GM12878 (cell line): ENCODE data around the gene PERCC1. TPM values are rescaled to one million over a fixed set of nuclear protein-coding genes. Genes with fewer than 3 reads are reported as not detected.

ENCODE experiments used
- ATAC-seq: fragments of 200-7000 bp; cut with Tn5 transposase; 3 replicates; pipeline ENCODE4 v1.9.1; 2020; ENCODE audit warnings: mild to moderate bottlenecking, moderate library complexity
- BruUV-seq: library from RNA; stranded (reverse); fragments of 400-500 nt; replicated peaks from 2 replicates; lab custom pipeline; 2021; lab: Mats Ljungman, UMichigan
- CTCF ChIA-PET: fragments of 300-600 bp; sonication (Branson Sonifier 250); formaldehyde crosslinking; extraction: SDS; loops from one replicate; lab custom pipeline; 2021; ENCODE audit warnings: inconsistent platforms; lab: Yijun Ruan, JAX
- POLR2A ChIA-PET: fragments of 350-600 bp; formaldehyde crosslinking; extraction: SDS; loops from one replicate; lab custom pipeline; 2021; ENCODE audit warnings: inconsistent platforms; lab: Charles Lee
- RAD21 ChIA-PET: fragments of 300-600 bp; sonication (Branson Sonifier 250); formaldehyde crosslinking; loops from one replicate; lab custom pipeline; 2023; ENCODE audit warnings: antibody characterized with exemption; ENCODE audit not compliant: unreplicated experiment; lab: Charles Lee
- SMC1A ChIA-PET: fragments of 300-600 bp; sonication (Branson Sonifier 250); formaldehyde crosslinking; loops from one replicate; lab custom pipeline; 2023; ENCODE audit not compliant: unreplicated experiment, uncharacterized antibody; lab: Charles Lee
- DNase-seq: peaks from one replicate; pipeline ENCODE4 v3.0.0-alpha.2; 2011; ENCODE audit warnings: low read depth, low spot score
- FAIRE-seq: peaks from 3 replicates; lab custom pipeline; 2011; peaks lifted over from hg19 to GRCh38; lab: Jason Lieb, UNC
- H2AFZ ChIP-seq: 2 replicates; pipeline ENCODE4 v1.6.0; 2011; ENCODE audit warnings: low read depth, low read length, control low read depth; ENCODE audit not compliant: control insufficient read depth
- H3K27ac ChIP-seq: 2 replicates; pipeline ENCODE4 v1.5.1; 2011; ENCODE audit warnings: control low read depth; ENCODE audit not compliant: control insufficient read depth, insufficient read depth
- H3K27me3 ChIP-seq, 2 experiments: replicated peaks in 1 of 2; 2 replicates each; pipeline versions ENCODE4 v1.6.0 to v1.6.1; 2011; ENCODE audit warnings: low read length in 1 of 2; ENCODE audit not compliant: control insufficient read depth in 2 of 2, insufficient read depth in 2 of 2
- H3K36me3 ChIP-seq, 2 experiments: 2 replicates each; pipeline ENCODE4 v1.5.1; 2011; ENCODE audit warnings: low read length in 1 of 2; ENCODE audit not compliant: control insufficient read depth in 2 of 2, insufficient read depth in 2 of 2
- H3K4me1 ChIP-seq: 2 replicates; pipeline ENCODE4 v1.6.1; 2011; ENCODE audit warnings: mild to moderate bottlenecking, low read length, moderate library complexity, mixed read lengths; ENCODE audit not compliant: control insufficient read depth, insufficient read depth
- H3K4me2 ChIP-seq: 2 replicates; pipeline ENCODE4 v1.6.0; 2011; ENCODE audit warnings: control low read depth; ENCODE audit not compliant: control insufficient read depth, insufficient read depth
- H3K4me3 ChIP-seq: fragments of 200-600 bp; sonication (generic); 2 replicates; pipeline ENCODE4 v1.5.1; 2016
- H3K79me2 ChIP-seq: 2 replicates; pipeline ENCODE4 v1.6.0; 2011; ENCODE audit warnings: low read length; ENCODE audit not compliant: control insufficient read depth, insufficient read depth
- H3K9ac ChIP-seq: 2 replicates; pipeline ENCODE4 v1.8.0; 2011; ENCODE audit warnings: low read length, control low read depth, mixed read lengths; ENCODE audit not compliant: control insufficient read depth, insufficient read depth
- H3K9me3 ChIP-seq: replicated peaks from 3 replicates; pipeline ENCODE4 v1.5.1; 2011; ENCODE audit warnings: mild to moderate bottlenecking, low read length; ENCODE audit not compliant: control insufficient read depth, insufficient read depth
- H4K20me1 ChIP-seq: 2 replicates; pipeline ENCODE4 v1.6.0; 2011; ENCODE audit not compliant: control insufficient read depth, insufficient read depth
- POLR2A ChIP-seq: IDR thresholded peaks from 2 replicates; pipeline ENCODE4 v1.6.1; 2011; ENCODE audit warnings: low read depth, mild to moderate bottlenecking, low read length
- RAD51 ChIP-seq: fragments of 450-650 bp; IDR thresholded peaks from 2 replicates; pipeline ENCODE4 v1.6.1; 2016; ENCODE audit warnings: moderate library complexity, mild to moderate bottlenecking, inconsistent platforms
- WGBS: methylation state at CpG from one replicate; pipeline ENCODE4 v1.1.6; 2016; ENCODE audit warnings: low lambda C conversion rate; ENCODE audit not compliant: insufficient replicate concordance, insufficient coverage; ENCODE audit errors: missing lambda C conversion rate; 5-methylcytosine and 5-hydroxymethylcytosine counted together
- in situ Hi-C: fragments of 300-500 bp; cut with MboI; formaldehyde crosslinking; loops from 9 replicates; pipeline ENCODE4 v1.14.3; 2018; ENCODE audit warnings: mixed read lengths
- intact Hi-C: fragments of 100-400 bp; cut with micrococcal nuclease; formaldehyde crosslinking; loops from one replicate; pipeline ENCODE4 v1.14.2; 2022; ENCODE audit not compliant: unreplicated experiment
- polyA plus RNA-seq, 11 experiments: library from polyadenylated mRNA; depleted of rRNA in 4 of 11; unstranded in 6 of 11; stranded (reverse) in 5 of 11; fragments of >200 nt; fragmentation: Nextera tagmentation in 4 of 11; fragmentation: Illumina TruSeq in 1 of 11; extraction: Ambion mirVana in 4 of 11; extraction: Trizol in 1 of 11; gene quantifications; 1 replicate in 1 of 11; 2 replicates in 10 of 11; pipeline versions ENCODE4 v1.2.1 to v1.2.3, GENCODE V29; 2011 to 2016; ENCODE audit warnings: inconsistent platforms in 2 of 11, missing spikeins in 2 of 11, low read depth in 1 of 11
- total RNA-seq, 4 experiments: library from RNA; depleted of rRNA in 3 of 4; stranded (reverse); fragments of >200 nt in 3 of 4; fragmentation: Illumina TruSeq in 1 of 4; extraction: Trizol in 1 of 4; gene quantifications; 2 replicates each; pipeline versions ENCODE4 v1.2.1 to v1.2.3, GENCODE V29; 2013 to 2021
- TF ChIP-seq, protein P1 (sequence below): fragments of 450-650 bp; IDR thresholded peaks from 2 replicates; pipeline ENCODE4 v1.6.1; 2017; ENCODE audit warnings: mild to moderate bottlenecking, low read depth, inconsistent platforms; ENCODE audit not compliant: poor library complexity, severe bottlenecking

Gene PERCC1
- total and polyA plus RNA-seq, 10 of the 15 experiments (the other 5 are each of a cell fraction or from before 2014, with no cell fraction given), result not detected

DNA sequence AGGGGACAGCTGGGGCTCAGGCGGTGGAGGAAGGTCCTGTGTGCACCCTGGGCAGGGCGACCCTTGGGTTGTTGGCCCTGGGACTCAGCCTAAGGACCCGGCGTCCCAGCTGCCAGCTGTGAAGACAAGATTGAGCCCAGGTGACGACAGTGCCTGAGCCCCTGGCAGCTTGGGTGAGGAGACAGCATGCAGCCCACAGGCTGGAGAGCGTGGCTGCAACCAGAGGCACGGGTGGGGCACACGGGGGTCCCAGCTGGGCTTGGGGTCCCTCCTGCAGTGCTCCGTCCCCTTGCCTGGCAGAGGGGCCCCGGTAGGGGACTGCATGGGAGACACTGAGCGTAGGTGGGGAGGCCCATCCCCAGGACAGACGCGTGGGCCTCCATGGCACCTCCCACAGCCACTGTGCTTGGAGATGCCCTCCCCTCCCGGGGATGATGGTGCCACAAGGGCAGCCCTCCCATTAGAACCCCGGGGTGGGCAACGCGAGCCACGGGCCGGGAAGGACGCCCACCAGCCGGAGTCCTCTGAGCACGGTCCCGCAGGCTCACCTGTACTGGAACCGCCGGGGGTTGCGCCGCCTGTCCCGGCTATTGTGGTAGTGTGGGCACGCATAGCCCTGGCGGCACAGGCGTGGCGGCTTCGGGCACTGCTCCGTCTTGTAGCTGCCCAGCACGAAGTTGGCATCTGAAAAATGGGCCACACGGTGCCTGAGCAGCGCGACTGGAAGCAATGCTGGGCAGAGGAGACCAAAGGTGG is 31.9 kb upstream of the PERCC1 start:
- ChIA-PET RAD21 (no interaction called here), POLR2A (no interaction called here), CTCF (no interaction called here), SMC1A (no interaction called here)
- no peak overlapping the region for H3K4me2 ChIP-seq
- intact Hi-C loops, result no loop called here
- no TSS peak for BruUV-seq
- in situ Hi-C loops, result no loop called here
- no peaks in the 10 kb centered on the region for H3K9me3 ChIP-seq
- DNase-seq (no peak), FAIRE-seq (no peak), ATAC-seq (no peak)
- H3K4me3 ChIP-seq, result no peak overlapping the region
- H2AFZ ChIP-seq, result no peak overlapping the region
- H3K27me3 ChIP-seq, result no peaks in the 10 kb centered on the region
- no peak overlapping the region for H3K9ac ChIP-seq
- 94% methylated on average over 38 of the region's 38 CpGs for WGBS
- no peak overlapping the region for H3K27ac ChIP-seq
- no peaks in the 10 kb centered on the region; a peak in 2 of 4 replicates for H3K36me3 ChIP-seq
- no peaks in the 10 kb centered on the region for H4K20me1 ChIP-seq
- TF ChIP-seq, protein P1, sequence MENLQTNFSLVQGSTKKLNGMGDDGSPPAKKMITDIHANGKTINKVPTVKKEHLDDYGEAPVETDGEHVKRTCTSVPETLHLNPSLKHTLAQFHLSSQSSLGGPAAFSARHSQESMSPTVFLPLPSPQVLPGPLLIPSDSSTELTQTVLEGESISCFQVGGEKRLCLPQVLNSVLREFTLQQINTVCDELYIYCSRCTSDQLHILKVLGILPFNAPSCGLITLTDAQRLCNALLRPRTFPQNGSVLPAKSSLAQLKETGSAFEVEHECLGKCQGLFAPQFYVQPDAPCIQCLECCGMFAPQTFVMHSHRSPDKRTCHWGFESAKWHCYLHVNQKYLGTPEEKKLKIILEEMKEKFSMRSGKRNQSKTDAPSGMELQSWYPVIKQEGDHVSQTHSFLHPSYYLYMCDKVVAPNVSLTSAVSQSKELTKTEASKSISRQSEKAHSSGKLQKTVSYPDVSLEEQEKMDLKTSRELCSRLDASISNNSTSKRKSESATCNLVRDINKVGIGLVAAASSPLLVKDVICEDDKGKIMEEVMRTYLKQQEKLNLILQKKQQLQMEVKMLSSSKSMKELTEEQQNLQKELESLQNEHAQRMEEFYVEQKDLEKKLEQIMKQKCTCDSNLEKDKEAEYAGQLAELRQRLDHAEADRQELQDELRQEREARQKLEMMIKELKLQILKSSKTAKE, result no peak
- TF ChIP-seq RAD51 (no peak), POLR2A (peak; percentile 44)
- no peaks in the 10 kb centered on the region for H3K4me1 ChIP-seq
- no peaks in the 10 kb centered on the region for H3K79me2 ChIP-seq
